Measurements from ENCODE around the gene KRTAP5-1. TPM values are rescaled to one million over a fixed set of nuclear protein-coding genes. Genes with fewer than 3 reads are reported as not detected.

Gene KRTAP5-1
- total and polyA plus RNA-seq, 7 experiments from 2014 or later = not detected

DNA sequence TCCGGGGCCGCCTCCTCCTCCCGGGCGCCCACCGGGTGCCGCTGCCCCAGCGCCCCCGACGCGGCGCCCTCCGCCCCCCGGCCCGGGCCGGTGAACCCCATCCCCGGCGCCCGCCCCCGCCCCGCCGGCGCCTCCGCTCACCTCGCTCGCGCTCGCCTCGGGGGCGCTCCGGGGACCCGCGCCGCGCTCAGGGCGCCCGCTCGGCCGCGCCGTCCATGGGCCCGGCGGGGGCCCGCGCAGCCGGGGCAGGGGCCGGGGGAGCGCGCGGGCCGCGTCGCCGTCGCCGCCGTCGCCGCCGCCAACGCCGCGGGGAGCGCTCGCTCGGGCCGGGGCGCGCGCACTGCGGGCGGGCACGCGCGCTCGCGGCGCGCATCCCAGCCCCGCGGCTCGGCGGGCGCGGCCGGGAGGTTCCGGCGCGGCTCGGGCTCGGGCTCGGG lies 13.3 kb downstream of the KRTAP5-1 start:
- peaks cover 2 to 22% (median 9%) of the 10 kb centered on the region in 7 donors for H3K4me1 Mint-ChIP-seq
- CTCF ChIA-PET = interaction anchor here (0.6 kb wide), 1 partner anchor 26 kb away, joined by 3 read pairs; the partner anchor contains the start of gene KRTAP5-2
- no peak for ATAC-seq
- intact Hi-C loops (cut with micrococcal nuclease) = loop anchor here (2.0 to 10.0 kb wide), 6 partner anchors 34 to 831 kb away; partner anchors contain the start of genes BRSK2 (in 1 of the 2), LSP1 (in 1 of the 2), TOLLIP (in 1 of the 2) and TSSC4 (in 1 of the 2)
- peaks cover 0 to 40% (median 3%) of the 10 kb centered on the region in 5 donors for H3K27me3 Mint-ChIP-seq
- H3K36me3 Mint-ChIP-seq = no peaks in the 10 kb centered on the region
- peak overlapping the region in 1 of 10 donors; percentile 87 for H3K4me3 Mint-ChIP-seq
- Histone ChIP-seq H3K4me3 (ENCODE audit: low read length) (no peak overlapping the region), H3K27me3 (ENCODE audit: control insufficient read depth in 2 of 2, insufficient read depth in 2 of 2, low read length in 2 of 2) (no peaks in the 10 kb centered on the region), H3K9me3 (ENCODE audit: control insufficient read depth in 2 of 3, low read length in 3 of 3) (no peaks in the 10 kb centered on the region), H3K27ac (ENCODE audit: low read depth, low read length) (peak overlapping the region; percentile 87), H3K36me3 (ENCODE audit: control insufficient read depth in 2 of 3, insufficient read depth in 3 of 3, low read length in 3 of 3) (peaks cover 0 to 6% (median 0%) of the 10 kb centered on the region in 3 experiments), H3K4me1 (ENCODE audit: control insufficient read depth in 2 of 2, insufficient read depth in 2 of 2, low read length in 2 of 2) (peaks cover 25 to 32% of the 10 kb centered on the region in 2 donors)
- no peak overlapping the region for H3K27ac Mint-ChIP-seq
- POLR2A ChIA-PET = interaction anchor here (2.2 to 3.4 kb wide), 2 partner anchors 17 kb away, joined by 8 to 26 read pairs; no protein-coding TSS in a partner anchor
- no peak for DNase-seq
- no peaks in the 10 kb centered on the region for H3K9me3 Mint-ChIP-seq

DNA sequence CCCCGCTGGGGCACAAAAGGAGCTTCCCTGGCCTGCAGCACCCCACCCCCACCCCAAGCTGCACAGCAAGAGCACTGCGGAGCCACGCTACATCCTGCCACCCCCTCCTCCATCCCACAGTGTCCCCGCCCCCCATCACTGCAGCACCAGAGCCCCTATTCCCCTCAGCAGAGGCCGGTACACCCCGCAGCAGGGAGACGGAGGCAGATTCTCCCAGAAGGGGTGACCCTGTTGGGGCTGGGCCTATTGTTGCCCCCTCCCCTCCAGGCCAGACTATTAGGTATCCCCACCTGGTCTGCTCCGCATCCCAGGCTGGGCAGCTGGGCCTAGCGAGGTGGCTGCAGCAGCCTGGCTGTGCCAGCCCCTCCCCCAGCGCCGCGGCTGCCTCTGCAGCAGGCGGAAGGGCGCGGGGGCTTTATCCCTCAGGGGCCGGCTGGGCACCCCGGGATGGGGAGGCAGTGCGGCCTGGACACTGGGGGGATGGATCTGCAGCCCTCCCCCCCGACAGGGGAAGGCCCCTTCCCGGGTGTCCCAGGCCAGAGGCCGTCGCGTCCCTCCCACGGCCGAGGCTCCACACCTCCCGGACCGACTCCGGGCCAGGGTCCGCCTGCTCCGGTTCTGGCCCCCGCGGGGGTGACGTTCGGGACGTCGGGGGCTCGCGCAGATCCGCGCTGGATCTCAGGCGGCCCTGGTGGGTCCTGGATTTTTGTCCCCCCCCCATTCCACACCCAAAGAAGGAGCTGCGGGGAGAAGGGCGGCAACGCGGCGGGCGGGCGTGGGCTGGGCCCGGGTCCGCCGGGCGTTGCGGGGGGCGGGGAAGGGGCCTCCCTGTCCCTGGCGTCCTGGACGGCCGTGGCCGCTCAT lies 14.0 kb downstream of the KRTAP5-1 start:
- Mint-ChIP-seq H3K36me3 (no peaks in the 10 kb centered on the region), H3K27ac (peak overlapping the region in 8 of 9 donors; percentile 42 to 91 (median 84)), H3K4me3 (peak overlapping the region; percentile 63 to 89 (median 77)), H3K9me3 (no peaks in the 10 kb centered on the region), H3K4me1 (peaks cover 2 to 22% (median 9%) of the 10 kb centered on the region in 7 donors), H3K27me3 (peaks cover 0 to 38% (median 0%) of the 10 kb centered on the region in 5 donors)
- Histone ChIP-seq H3K4me1 (ENCODE audit: control insufficient read depth in 2 of 2, insufficient read depth in 2 of 2, low read length in 2 of 2) (peaks cover 25 to 32% of the 10 kb centered on the region in 2 donors), H3K27me3 (ENCODE audit: control insufficient read depth in 2 of 2, insufficient read depth in 2 of 2, low read length in 2 of 2) (no peaks in the 10 kb centered on the region), H3K27ac (ENCODE audit: low read depth, low read length) (peak overlapping the region; percentile 87), H3K9me3 (ENCODE audit: control insufficient read depth in 2 of 3, low read length in 3 of 3) (no peaks in the 10 kb centered on the region), H3K36me3 (ENCODE audit: control insufficient read depth in 2 of 3, insufficient read depth in 3 of 3, low read length in 3 of 3) (peaks cover 0 to 6% (median 0%) of the 10 kb centered on the region in 3 experiments), H3K4me3 (ENCODE audit: low read length) (peak overlapping the region; percentile 61)
- ChIA-PET CTCF (interaction anchor here (0.6 kb wide), 1 partner anchor 311 kb away, joined by 3 read pairs; no protein-coding TSS in a partner anchor), POLR2A (interaction anchor here (0.7 to 2.2 kb wide), 2 partner anchors 11 to 18 kb away, joined by 3 to 8 read pairs; no protein-coding TSS in a partner anchor)
- DNase-seq (peak in 8 of 9 donors; percentile 27 to 66 (median 59)), ATAC-seq (no peak)
- intact Hi-C loops (cut with micrococcal nuclease) = loop anchor here (5.0 to 10.0 kb wide), 5 partner anchors 34 to 831 kb away; partner anchors contain the start of genes LSP1 (in 1 of the 2), TOLLIP (in 1 of the 2) and TSSC4 (in 1 of the 2)

DNA sequence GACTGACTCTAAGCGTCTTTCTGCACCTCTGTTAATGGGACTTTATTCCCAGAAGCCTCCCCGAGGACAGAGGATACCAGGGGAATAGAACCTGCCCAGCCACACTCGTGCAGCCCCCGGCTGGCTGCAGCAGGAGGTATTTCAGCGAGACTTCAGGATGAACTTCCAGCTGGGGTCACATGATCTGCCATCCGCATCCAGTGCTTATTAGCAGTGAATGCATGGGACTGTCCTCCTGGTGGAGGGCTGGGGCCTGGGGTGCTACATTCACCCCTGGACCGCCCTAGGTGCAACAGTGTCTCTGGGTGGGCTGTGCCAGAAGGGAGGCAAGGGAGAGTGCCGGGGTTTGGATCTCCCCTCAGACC lies 14.6 kb downstream of the KRTAP5-1 start:
- Histone ChIP-seq H3K4me1 (ENCODE audit: control insufficient read depth in 2 of 2, insufficient read depth in 2 of 2, low read length in 2 of 2) (peaks cover 25 to 32% of the 10 kb centered on the region in 2 donors), H3K27me3 (ENCODE audit: control insufficient read depth in 2 of 2, insufficient read depth in 2 of 2, low read length in 2 of 2) (no peaks in the 10 kb centered on the region), H3K27ac (ENCODE audit: low read depth, low read length) (peak overlapping the region; percentile 87), H3K9me3 (ENCODE audit: control insufficient read depth in 2 of 3, low read length in 3 of 3) (no peaks in the 10 kb centered on the region), H3K36me3 (ENCODE audit: control insufficient read depth in 2 of 3, insufficient read depth in 3 of 3, low read length in 3 of 3) (peaks cover 0 to 12% (median 0%) of the 10 kb centered on the region in 3 experiments), H3K4me3 (ENCODE audit: low read length) (peak overlapping the region; percentile 61)
- CTCF ChIA-PET = interaction anchor here (0.6 kb wide), 1 partner anchor 312 kb away, joined by 3 read pairs; no protein-coding TSS in a partner anchor
- Mint-ChIP-seq H3K27me3 (peaks cover 0 to 33% (median 0%) of the 10 kb centered on the region in 5 donors), H3K4me1 (peaks cover 2 to 22% (median 9%) of the 10 kb centered on the region in 7 donors), H3K36me3 (no peaks in the 10 kb centered on the region), H3K27ac (peak overlapping the region in 8 of 9 donors; percentile 9 to 91 (median 84)), H3K9me3 (no peaks in the 10 kb centered on the region), H3K4me3 (peak overlapping the region; percentile 63 to 89 (median 77))
- DNase-seq (no peak), ATAC-seq (no peak)
- intact Hi-C loops (cut with micrococcal nuclease) = loop anchor here (5.0 to 10.0 kb wide), 5 partner anchors 33 to 832 kb away; partner anchors contain the start of genes LSP1 (in 1 of the 2), TOLLIP (in 1 of the 2) and TSSC4 (in 1 of the 2)
- POLR2A ChIA-PET = interaction anchor here (0.7 to 2.2 kb wide), 3 partner anchors 10 to 24 kb away, joined by 3 to 8 read pairs (median 3); no protein-coding TSS in a partner anchor

DNA sequence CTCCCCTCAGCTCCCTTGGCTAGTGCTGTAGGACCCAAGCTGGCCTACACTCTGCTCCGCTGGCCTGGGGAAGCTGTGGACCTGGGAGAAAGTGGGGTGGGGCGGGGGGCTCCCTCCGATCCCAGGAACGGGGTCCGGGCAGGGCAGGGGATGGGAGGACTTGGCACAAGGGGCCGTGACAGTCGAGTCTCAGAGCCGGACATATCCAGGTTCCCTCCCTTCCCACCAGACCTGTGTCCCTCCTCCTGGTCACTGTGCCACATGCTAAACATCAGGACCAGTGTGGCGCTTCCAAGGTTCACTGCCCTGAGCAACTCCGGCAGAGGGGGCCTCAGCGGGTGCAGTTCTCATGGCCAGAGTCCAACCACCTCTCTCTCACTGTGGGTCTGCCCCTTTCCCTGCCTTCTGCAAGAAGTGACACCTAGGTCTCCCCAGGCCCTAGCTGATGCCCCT lies 15.1 kb downstream of the KRTAP5-1 start:
- Mint-ChIP-seq H3K9me3 (no peaks in the 10 kb centered on the region), H3K36me3 (no peaks in the 10 kb centered on the region), H3K27ac (peak overlapping the region in 6 of 9 donors; percentile 21 to 91 (median 84)), H3K4me1 (peaks cover 2 to 22% (median 9%) of the 10 kb centered on the region in 7 donors), H3K27me3 (peaks cover 0 to 28% (median 0%) of the 10 kb centered on the region in 5 donors), H3K4me3 (peak overlapping the region in 6 of 10 donors; percentile 63 to 89 (median 78))
- Histone ChIP-seq H3K4me1 (ENCODE audit: control insufficient read depth in 2 of 2, insufficient read depth in 2 of 2, low read length in 2 of 2) (peaks cover 25 to 32% of the 10 kb centered on the region in 2 donors), H3K27ac (ENCODE audit: low read depth, low read length) (no peak overlapping the region), H3K4me3 (ENCODE audit: low read length) (no peak overlapping the region), H3K36me3 (ENCODE audit: control insufficient read depth in 2 of 3, insufficient read depth in 3 of 3, low read length in 3 of 3) (peaks cover 0 to 15% (median 0%) of the 10 kb centered on the region in 3 experiments), H3K9me3 (ENCODE audit: control insufficient read depth in 2 of 3, low read length in 3 of 3) (no peaks in the 10 kb centered on the region), H3K27me3 (ENCODE audit: control insufficient read depth in 2 of 2, insufficient read depth in 2 of 2, low read length in 2 of 2) (no peaks in the 10 kb centered on the region)
- ChIA-PET CTCF (no interaction called here), POLR2A (interaction anchor here (1.1 to 2.2 kb wide), 2 partner anchors 19 to 23 kb away, joined by 3 to 8 read pairs; no protein-coding TSS in a partner anchor)
- DNase-seq (no peak), ATAC-seq (no peak)
- intact Hi-C loops (cut with micrococcal nuclease) = loop anchor here (5.0 to 10.0 kb wide), 5 partner anchors 33 to 832 kb away; partner anchors contain the start of genes LSP1 (in 1 of the 2), TOLLIP (in 1 of the 2) and TSSC4 (in 1 of the 2)

GRCh38 chr11:1569251-1569780 lies 15.8 kb downstream of the KRTAP5-1 start:
- H3K27me3 Mint-ChIP-seq = peaks cover 0 to 25% (median 0%) of the 10 kb centered on the region in 5 donors
- ChIA-PET CTCF (no interaction called here), POLR2A (interaction anchor here (1.1 kb wide), 1 partner anchor 23 kb away, joined by 3 read pairs; no protein-coding TSS in a partner anchor)
- H3K4me1 Mint-ChIP-seq = peaks cover 2 to 22% (median 9%) of the 10 kb centered on the region in 7 donors
- peaks cover 0 to 15% (median 0%) of the 10 kb centered on the region in 3 experiments for H3K36me3 ChIP-seq (ENCODE audit: control insufficient read depth in 2 of 3, insufficient read depth in 3 of 3, low read length in 3 of 3)
- no peak overlapping the region for H3K4me3 ChIP-seq (ENCODE audit: low read length)
- H3K4me1 ChIP-seq (ENCODE audit: control insufficient read depth in 2 of 2, insufficient read depth in 2 of 2, low read length in 2 of 2) = peaks cover 25 to 32% of the 10 kb centered on the region in 2 donors
- H3K36me3 Mint-ChIP-seq = no peaks in the 10 kb centered on the region
- H3K27ac ChIP-seq (ENCODE audit: low read depth, low read length) = no peak overlapping the region
- intact Hi-C loops (cut with micrococcal nuclease) = no loop called here
- peak overlapping the region in 6 of 10 donors; percentile 1 to 76 (median 55) for H3K4me3 Mint-ChIP-seq
- DNase-seq (peak in 1 of 9 donors; percentile 11), ATAC-seq (no peak)
- peak overlapping the region in 7 of 9 donors; percentile 24 to 85 (median 57) for H3K27ac Mint-ChIP-seq
- no peaks in the 10 kb centered on the region for H3K27me3 ChIP-seq (ENCODE audit: control insufficient read depth in 2 of 2, insufficient read depth in 2 of 2, low read length in 2 of 2)
- H3K9me3 Mint-ChIP-seq = no peaks in the 10 kb centered on the region
- H3K9me3 ChIP-seq (ENCODE audit: control insufficient read depth in 2 of 3, low read length in 3 of 3) = no peaks in the 10 kb centered on the region

Measured in naive thymus-derived CD4-positive, alpha-beta T cell (primary cell).